KG1 (cell line): ENCODE data around the gene CNOT4.

Experiments used
- DNase-seq: peaks from one replicate; lab custom pipeline; 2025; lab: John Stamatoyannopoulos, UW

CNOT4 gene

DNA sequence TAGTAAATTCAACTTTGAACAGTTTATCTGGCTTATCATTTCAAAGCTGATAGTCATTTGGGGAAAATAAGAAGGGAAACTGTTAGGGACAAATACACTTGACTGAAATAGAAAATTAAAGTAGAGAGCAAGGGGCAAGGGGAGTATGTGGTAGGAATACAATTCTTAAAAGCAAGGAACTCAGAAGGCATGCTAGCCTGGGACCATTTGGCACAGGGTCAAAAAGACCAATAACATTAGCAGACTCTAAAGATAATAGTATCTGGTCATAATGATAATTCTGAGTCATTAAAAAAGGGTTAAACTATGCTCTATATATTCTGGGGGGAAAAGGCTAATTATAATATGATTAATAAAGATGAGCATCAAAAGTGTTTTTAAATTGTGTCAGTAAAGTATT lies 112.2 kb downstream of the CNOT4 start:
- no peak for DNase-seq

DNA sequence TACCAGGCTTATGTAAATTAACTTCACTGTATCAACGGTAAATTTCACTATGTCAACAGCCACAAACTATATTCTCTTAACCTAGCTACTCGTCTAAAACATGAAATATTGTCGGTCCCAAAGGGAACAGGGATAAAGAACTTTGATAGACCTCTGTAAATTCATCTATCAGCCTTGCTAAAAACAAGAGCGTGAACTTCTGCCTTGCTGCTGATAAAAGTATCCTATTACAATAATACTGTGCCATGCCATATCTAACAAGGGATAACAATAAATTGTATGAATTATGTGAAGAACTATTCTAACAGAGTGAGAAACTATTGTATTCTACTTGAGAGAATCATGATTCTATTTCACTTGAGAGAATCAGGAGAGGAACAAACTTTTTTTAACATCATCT lies 117.2 kb downstream of the CNOT4 start:
- no peak for DNase-seq

DNA sequence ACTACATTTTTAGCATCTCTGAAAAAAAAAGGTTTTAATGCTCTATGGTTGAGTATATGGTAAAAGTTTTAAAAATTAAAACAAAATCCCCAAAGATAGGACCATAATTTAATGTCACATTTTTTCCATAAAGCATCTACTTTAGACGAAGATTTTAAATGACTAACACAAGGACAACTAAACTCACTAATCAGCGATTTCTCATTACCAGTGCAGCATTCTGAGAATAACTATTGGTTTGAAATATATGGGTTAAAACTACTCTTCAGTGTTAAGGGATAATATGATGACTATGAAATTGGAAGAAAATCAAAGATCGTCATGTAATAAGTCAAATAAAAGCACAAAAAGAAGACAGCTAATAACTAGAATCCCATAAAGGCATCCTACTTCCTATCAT lies 118.4 kb downstream of the CNOT4 start:
- no peak for DNase-seq

DNA sequence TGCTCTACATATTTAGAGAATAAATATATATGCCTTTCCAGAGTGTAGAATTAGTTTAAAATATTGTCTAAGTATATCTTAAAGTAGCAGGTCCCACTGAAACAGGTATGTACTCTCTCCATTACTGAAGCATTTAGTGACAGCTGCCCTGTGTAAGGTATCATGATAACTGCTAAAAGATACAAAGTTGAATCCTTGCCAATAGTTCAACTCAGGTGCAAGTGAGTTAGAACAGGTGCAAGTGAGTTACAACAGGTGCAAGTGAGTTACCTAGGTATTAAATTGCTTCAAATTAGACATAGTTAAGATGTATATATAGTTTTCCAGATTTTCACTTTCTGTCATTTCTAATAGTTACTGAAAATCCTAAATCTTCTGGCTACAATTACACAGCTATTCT lies 119.1 kb downstream of the CNOT4 start:
- DNase-seq, result no peak

DNA sequence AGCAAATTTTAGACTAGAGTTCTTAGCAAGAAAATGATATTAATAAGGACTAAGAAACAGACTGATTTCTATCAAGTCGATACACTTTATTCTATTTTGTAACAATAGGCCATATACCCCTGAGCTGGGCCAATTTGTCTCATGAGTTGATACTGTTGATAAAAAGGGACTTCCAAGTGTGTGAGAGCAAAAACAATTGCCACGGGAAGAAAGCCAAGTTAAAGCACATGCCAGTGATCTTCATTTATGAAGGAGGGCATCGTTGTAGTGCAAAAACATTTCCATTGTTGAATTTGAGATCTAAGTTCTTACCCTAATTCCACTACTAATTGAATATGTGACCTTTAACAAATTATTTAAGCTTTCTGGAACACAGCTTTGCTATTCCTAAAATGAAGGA lies 119.9 kb downstream of the CNOT4 start:
- no peak for DNase-seq

DNA sequence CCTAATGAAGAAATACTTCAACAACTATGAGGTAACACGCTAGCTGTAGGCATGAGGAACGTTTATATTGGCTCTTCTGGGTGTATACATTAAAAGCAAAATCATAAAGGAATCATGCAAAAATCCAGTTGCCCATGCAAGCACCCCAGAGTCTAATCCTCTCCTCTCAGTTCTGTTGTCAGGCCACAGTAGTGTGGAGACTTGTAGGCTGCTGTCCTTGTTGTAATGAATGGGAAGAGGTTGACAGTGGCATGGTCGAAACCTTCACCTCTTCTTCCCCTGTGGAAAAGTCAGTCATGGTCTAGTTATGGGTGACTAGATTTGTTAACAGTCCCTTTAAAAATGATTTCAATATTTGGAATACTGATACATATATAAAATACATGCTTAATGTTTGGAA lies 121.3 kb downstream of the CNOT4 start:
- DNase-seq, result no peak

DNA sequence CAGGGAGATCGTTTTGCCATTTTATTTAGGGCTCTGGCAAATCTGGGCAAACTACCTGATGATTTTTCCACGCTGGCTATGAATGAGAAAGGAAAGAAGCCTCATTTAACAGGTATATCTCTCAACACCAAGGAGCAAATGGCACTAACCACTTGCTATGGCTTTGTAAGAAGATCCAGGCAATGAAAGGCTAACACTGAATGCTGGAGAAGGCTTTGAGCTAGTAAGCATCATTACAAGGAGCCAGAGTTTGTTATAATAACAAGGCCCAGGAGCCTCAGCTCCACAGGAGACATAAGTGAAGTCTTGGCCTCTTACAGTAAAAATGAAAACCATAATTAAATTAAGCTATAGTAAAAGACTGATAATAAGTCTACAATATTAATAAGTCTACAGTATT lies 123.1 kb downstream of the CNOT4 start:
- no peak for DNase-seq

DNA sequence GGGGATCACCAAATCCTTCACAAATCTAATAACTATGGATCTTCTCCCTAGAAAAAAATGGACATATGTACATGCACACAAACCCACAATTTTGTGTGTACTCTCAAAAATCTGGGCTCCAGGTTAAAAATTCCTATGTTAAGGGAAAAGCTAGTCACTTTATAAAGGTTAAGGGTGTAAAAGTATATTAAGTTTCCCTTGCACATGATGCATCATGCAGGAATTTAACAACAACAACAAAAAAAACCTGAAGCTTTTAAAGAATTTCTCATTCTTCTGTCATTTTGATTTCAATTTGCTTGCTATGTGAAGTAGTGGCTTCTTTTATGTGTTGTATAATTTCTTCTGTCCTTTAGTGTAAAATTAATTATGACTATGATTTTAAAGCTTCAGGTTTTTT lies 123.7 kb downstream of the CNOT4 start:
- no peak for DNase-seq

DNA sequence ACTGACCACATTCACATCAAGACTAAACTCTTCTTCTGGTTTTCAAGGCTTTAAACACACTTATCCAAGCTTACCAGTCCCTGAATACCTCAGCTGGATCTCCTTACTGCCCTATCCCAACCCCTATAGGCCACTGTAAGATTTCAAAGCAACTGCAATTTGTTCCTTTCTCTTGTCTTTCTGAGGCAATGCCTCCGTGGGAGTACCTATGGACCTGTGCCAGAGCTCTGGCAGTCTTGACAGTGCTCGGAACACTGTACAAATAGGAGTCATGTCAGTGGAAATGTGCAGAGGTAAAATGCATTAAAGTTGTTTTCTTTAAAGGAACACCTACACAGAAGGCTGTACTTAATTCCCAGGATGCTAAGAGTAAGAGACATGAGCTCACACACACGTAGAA lies 124.7 kb downstream of the CNOT4 start:
- DNase-seq, result no peak

DNA sequence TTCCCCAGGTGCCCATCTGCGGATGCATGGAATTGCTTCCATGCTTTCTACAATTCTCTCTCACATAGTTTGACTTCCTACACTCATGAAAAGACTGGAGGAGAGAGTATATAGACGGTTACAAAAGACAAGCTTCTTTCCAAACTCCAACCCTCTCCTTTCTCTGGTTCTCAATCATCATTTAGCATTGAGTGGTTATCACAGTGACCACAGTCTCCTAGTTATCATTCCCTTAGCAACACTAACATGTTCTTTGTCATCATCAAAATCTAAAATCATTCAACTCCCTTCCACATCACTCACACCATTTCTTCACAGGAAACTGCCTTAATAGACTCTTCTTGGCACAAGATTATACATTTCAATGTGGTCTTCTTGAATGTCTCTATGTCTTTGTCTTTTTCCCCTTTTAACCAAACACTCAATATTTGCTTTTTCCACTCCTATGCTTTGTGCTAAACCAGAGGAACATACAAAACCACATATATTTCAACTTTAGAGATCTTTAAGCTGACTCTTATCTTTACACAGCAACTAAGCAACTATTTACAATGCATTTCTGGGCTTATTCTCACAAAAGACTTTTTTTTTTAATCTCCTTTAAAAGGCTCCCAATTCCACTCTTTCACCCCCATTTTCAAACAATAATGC lies 126.3 kb downstream of the CNOT4 start:
- DNase-seq, result no peak

DNA sequence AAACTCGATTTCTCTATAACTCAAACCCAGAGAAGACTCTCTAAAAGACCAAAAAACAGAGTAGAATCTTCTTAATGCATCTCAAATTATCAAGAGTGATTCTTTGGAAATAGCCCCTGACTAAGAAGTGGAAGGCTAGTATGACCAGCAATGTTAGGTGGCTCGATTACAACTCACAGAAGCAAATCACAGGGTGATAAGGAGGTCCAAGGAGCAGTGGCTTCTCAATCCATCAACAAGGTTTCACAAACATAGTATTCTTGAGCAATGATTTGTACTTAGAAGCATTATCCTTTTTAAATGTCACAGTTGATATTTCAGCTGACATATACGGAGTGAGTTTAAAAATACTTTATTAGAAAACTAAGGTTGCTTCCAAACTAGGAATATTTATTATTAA lies 127.7 kb downstream of the CNOT4 start:
- DNase-seq, result no peak

DNA sequence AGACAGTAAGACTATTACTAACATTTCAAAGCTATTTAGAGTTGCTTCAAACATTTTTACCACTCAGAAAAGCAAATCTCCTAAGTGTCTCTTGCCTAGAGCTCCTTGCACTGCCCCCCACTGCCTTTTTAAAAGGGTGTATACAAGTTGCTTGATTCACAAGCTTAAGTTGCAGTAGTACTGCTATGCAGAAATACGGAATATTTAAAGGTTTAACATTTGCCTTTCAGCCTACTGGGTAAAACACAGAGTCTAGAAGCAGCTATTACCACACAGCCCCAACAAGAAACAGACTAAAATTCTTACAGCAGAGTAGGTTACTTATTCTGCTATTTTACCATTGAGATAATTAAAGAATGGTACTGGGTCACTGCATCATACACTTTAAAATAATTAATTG lies 128.5 kb downstream of the CNOT4 start:
- DNase-seq, result no peak

DNA sequence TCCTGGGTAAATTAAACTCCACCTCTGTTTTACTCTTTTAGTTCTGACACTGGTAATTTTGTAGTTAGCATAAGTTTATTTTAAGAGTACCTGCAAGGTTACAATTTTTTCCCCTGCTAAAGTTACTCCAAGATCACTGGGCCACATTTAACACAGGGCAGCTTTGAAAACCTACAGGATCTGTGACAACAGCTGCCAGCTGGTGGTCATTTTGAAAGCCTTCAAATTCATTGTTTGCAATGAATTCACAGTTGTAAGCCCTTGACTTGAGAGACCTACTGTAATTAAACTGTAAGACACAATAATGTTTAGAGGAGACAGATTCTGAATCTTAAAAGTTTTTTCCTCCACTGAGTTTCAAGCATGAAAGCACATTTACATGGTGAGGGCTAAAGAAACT lies 129.6 kb downstream of the CNOT4 start:
- DNase-seq, result no peak

DNA sequence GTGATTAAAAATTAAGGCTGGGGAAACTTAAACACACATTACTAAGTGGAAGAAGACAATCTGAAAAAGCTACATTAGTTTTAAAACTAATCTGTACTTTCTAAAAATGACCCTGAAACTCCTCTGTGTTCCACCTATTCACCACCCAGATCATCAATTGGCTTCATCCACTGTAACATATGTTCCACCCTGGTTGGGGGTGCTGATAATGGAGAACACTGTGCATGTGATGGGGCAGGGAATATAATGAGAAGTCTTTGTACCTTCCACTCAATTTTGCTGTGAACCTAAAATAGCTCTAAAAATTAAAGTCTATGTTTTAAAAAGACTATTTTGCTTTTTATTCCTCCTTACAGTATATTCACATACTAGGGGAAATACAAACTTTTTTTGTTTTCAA lies 132.7 kb downstream of the CNOT4 start:
- DNase-seq, result no peak

DNA sequence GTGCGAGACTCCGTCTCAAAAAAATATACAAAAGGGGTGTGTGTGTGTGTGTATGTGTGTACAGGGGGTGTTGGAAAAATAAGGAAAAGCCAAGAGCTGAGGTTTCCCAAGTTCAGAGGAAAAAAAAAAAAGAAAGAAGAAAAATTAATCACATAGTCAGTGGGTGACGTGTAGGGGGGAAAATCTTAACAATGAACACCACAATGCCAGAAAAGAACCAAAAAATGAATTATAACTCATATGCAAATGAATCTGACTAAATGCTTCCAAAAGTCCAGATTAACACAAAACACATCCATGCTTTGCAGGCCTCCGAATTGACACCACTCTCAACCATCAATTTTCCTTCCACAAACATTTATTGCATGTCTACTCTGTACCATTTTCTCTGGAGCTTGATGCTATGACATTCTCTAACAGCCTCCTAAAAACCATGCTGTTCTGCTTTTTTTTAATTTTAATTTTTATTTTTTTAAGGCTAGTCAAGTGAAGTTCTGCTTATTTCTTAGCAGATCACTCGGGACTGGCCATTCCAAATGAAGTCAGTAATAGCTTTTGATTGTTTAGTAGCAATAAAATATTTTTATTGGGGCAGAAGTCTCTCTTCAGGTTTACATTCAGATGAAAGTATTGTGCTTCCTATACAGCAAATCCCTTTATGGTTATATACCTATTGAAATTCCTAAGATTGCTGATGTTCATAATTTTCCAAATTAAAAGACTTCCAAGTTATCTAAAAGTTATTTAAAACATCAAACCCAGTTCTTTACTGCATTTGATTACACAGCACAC lies 133.8 kb downstream of the CNOT4 start:
- DNase-seq, result no peak

DNA sequence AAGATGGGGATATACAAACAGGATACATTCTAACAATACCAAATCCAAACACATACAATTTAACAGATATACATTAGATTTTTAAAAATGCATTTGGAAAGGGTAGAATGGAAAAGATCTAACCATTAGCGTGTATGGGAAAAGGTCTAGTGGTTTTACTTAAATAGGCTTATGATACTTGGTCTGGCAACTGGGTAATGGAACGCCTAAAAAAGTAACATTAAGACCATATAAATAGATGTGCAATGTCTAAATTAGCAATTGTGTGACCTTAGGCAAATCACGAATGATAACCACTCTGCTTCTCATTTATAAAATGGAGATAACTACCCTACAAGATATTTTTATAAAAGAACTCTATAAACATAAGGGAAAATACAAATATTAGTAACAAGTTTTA lies 135.2 kb downstream of the CNOT4 start:
- no peak for DNase-seq

DNA sequence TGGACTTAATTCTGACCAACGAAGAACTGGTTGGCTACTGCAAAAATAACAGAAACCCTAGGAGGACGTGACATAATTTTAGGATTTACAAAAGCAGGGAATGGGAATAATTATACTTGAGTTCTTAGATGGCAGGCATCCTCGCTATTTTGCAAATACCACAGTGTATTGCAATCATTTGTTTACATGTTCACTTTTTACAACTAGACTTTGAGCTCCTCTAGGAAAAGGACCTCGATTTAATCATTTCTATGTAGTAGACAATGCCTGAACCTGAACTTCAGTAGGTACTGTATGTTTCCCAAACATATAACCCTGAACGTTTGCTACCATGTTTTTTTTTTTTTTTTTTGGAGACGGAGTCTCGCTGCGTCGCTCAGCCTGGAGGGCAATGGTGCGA lies 137.7 kb downstream of the CNOT4 start:
- DNase-seq, result no peak

DNA sequence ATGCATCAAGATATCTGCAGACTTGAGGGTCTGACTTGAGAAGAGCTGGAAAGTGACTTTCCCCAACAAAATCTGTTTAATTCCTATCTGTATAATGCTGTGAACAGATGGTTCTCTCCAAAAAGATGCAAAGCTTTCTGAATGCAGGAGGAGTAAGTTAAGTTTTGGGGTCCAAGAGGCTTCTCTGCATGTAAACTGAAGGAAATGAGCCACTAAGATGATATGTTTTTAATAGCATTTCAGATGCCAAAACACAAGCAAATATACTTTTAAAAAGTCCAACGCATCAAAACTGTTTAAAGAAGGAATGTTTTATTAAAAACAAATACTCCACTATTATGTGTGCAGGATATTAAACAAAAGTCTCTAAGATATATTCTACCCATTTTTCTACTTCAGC lies 139.2 kb downstream of the CNOT4 start:
- DNase-seq, result no peak

DNA sequence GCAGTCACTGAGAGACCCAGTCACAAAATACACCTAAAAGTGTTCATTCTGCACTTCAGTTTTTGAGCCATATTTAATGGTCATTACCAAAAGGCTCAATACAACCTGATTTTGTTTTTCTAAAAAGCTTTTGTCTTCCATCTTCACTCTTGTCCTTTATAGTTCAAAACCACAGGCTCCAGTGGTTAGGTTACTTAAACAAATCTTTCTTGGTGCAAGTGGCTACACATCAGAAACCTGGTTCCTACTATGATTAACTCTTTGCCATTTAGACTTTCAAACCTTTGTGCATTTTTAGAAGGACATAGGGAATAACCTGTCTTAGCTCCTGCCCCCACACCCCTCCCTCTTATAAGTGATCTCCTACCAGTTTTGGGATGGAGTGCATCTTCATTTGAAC lies 140.5 kb downstream of the CNOT4 start:
- DNase-seq, result no peak

DNA sequence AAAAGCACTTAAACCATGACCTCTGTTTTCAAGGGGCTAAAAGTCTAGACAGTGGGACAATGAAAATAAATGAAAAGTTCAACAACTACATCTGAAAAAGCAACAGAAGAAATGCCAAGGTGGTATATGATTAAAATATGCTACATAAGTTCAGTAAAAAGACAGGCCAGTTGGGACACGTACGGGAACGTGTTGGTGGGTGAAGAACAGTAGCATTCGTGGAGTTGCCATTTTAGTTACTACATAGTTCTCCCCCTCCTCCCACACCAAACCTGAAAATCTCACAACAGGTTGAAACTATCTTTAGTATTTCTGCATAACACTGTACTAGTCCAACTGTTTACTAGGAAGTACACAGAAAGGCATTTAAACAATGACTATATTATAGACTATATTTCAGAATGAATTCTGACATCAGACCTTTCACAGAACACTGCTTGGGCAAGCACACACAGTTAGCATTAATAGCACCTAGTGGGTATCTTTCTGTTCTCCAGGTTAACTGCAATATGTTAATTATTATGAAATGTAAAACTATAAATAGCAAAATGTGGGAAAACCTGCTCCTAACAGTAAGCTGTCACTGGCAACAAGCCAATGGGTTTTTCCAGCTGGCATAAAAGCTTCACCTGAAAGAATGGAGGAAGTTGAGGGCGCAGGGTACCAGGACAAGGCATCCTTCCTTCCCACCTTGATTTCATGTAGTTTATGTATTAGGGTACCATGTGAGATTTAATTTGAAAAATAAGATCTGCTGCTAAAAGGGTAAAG lies 141.3 kb downstream of the CNOT4 start:
- no peak for DNase-seq

DNA sequence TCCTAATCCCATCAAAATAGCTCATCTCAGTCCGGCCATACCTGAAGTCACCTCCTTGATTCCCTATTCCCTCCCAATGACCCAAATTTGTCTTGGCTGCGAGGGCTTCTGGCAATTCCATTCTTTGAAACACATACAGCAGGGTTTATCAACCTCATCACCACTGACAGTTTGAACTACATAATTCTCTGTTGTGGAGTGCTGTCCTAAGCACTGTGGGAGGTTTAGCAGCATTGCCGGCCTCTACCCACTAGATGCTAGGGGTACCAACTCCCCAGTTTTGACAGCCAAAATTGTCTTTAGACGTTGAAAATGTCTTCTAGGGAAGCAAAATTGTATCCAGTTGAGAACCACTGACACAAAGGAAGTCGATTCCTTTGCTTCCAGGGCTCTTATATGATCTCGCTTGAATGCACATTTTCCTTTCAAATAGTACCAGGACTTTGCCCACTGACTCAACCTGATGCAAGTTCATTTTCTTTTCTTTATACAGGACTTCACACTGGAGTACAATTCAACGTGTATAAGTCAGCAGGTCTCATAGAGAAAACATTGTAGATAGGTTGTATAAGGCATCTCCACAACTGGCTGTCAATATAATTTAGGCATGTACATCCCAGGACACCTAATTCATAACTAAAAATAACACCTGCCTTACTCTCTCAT lies 142.9 kb downstream of the CNOT4 start:
- no peak for DNase-seq

DNA sequence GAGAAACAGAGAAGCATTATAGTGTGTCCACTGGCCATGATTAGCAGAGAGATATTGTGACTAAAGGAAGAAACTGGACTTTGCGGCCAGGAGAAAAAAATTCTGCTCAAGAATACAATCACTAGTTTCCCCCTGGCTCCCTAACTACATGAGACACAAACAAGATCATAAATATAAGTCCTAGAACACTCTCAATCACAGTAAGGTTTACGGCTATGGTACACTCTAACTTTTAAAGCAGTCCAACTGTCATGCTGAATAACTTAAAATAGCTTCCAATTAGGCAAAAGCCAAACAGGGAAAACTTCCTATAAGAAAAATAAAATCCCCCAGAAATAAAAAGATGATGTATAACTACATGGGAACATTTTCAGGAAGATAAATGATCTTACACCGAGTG lies 144.2 kb downstream of the CNOT4 start:
- no peak for DNase-seq

DNA sequence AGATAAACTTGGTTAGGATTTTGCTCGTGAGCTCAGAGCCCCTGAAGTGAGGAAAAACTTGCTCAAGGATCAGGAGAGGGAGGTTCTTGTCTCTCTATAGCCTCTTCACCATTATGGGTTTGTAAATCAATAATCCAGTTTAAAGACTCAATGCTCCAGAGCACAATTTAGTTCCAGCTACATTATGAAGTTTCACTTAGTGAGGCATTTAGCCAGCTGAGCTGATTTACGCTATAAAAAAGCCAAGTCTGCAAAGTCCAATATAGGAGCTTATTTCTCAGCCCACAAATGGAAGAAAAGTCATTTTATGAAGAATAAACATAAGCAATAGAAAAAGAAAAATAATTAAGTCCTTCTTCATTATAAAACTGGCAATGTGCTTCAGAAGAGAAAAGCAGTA lies 145.7 kb downstream of the CNOT4 start:
- DNase-seq, result no peak
